ENCODE data around the gene FGFR2. TPM values are rescaled to one million over a fixed set of nuclear protein-coding genes. Genes with fewer than 3 reads are reported as not detected.

Gene FGFR2
- total RNA-seq, 1 donor from 2014 or later, result 7.4 TPM

- peaks cover 6% of the 10 kb centered on the region for H3K4me1 Mint-ChIP-seq (ENCODE audit: low read depth, unreplicated experiment)
- H3K36me3 Mint-ChIP-seq (ENCODE audit: unreplicated experiment), result no peaks in the 10 kb centered on the region
- no peak overlapping the region for H3K27ac Mint-ChIP-seq (ENCODE audit: unreplicated experiment)
- H3K9me3 Mint-ChIP-seq (ENCODE audit: unreplicated experiment), result no peaks in the 10 kb centered on the region
- H3K4me3 Mint-ChIP-seq (ENCODE audit: unreplicated experiment), result no peak overlapping the region
- H3K27me3 Mint-ChIP-seq (ENCODE audit: unreplicated experiment), result no peaks in the 10 kb centered on the region
- no peak for DNase-seq
- TF ChIP-seq CTCF (IDR thresholded peaks at IDR 0.05; ENCODE audit: partially characterized antibody, unreplicated experiment), result no peak
These were observed 65.9 kb downstream of the FGFR2 start for GRCh38 chr10:121532292-121532864.

GRCh38 chr10:121531830-121532178, 66.4 kb downstream of the FGFR2 start:
- H3K27ac Mint-ChIP-seq (ENCODE audit: unreplicated experiment), result no peak overlapping the region

GRCh38 chr10:121531076-121531829, 67.0 kb downstream of the FGFR2 start:
- Mint-ChIP-seq H3K4me3 (ENCODE audit: unreplicated experiment) (no peak overlapping the region), H3K36me3 (ENCODE audit: unreplicated experiment) (no peaks in the 10 kb centered on the region), H3K27ac (ENCODE audit: unreplicated experiment) (no peak overlapping the region), H3K9me3 (ENCODE audit: unreplicated experiment) (no peaks in the 10 kb centered on the region), H3K4me1 (ENCODE audit: low read depth, unreplicated experiment) (peaks cover 14% of the 10 kb centered on the region), H3K27me3 (ENCODE audit: unreplicated experiment) (no peaks in the 10 kb centered on the region)
- no peak for TF ChIP-seq CTCF (IDR thresholded peaks at IDR 0.05; ENCODE audit: partially characterized antibody, unreplicated experiment)
- DNase-seq, result no peak

More at GRCh38 chr10:121531830-121532178, 66.4 kb downstream of the FGFR2 start:
- peaks cover 11% of the 10 kb centered on the region for H3K4me1 Mint-ChIP-seq (ENCODE audit: low read depth, unreplicated experiment)
- H3K9me3 Mint-ChIP-seq (ENCODE audit: unreplicated experiment), result no peaks in the 10 kb centered on the region
- H3K27me3 Mint-ChIP-seq (ENCODE audit: unreplicated experiment), result no peaks in the 10 kb centered on the region
- no peaks in the 10 kb centered on the region for H3K36me3 Mint-ChIP-seq (ENCODE audit: unreplicated experiment)
- TF ChIP-seq CTCF (IDR thresholded peaks at IDR 0.05; ENCODE audit: partially characterized antibody, unreplicated experiment), result no peak
- DNase-seq, result no peak
- no peak overlapping the region for H3K4me3 Mint-ChIP-seq (ENCODE audit: unreplicated experiment)

- peaks cover 21% of the 10 kb centered on the region for H3K4me1 Mint-ChIP-seq (ENCODE audit: low read depth, unreplicated experiment)
- DNase-seq, result no peak
- no peaks in the 10 kb centered on the region for H3K36me3 Mint-ChIP-seq (ENCODE audit: unreplicated experiment)
- no peaks in the 10 kb centered on the region for H3K27me3 Mint-ChIP-seq (ENCODE audit: unreplicated experiment)
- no peak for TF ChIP-seq CTCF (IDR thresholded peaks at IDR 0.05; ENCODE audit: partially characterized antibody, unreplicated experiment)
- H3K27ac Mint-ChIP-seq (ENCODE audit: unreplicated experiment), result no peak overlapping the region
- no peaks in the 10 kb centered on the region for H3K9me3 Mint-ChIP-seq (ENCODE audit: unreplicated experiment)
- H3K4me3 Mint-ChIP-seq (ENCODE audit: unreplicated experiment), result no peak overlapping the region
These were observed 67.7 kb downstream of the FGFR2 start for GRCh38 chr10:121530481-121531075.

GRCh38 chr10:121527690-121528089, 70.6 kb downstream of the FGFR2 start:
- Mint-ChIP-seq H3K36me3 (ENCODE audit: unreplicated experiment) (no peaks in the 10 kb centered on the region), H3K4me1 (ENCODE audit: low read depth, unreplicated experiment) (peaks cover 45% of the 10 kb centered on the region), H3K9me3 (ENCODE audit: unreplicated experiment) (peaks cover 3% of the 10 kb centered on the region), H3K27ac (ENCODE audit: unreplicated experiment) (no peak overlapping the region), H3K27me3 (ENCODE audit: unreplicated experiment) (peaks cover 3% of the 10 kb centered on the region), H3K4me3 (ENCODE audit: unreplicated experiment) (no peak overlapping the region)
- DNase-seq, result no peak
- TF ChIP-seq CTCF (IDR thresholded peaks at IDR 0.05; ENCODE audit: partially characterized antibody, unreplicated experiment), result no peak
